Brain microvascular endothelial cell (primary cell): ENCODE measurements around the gene COG1.

Source experiments
- DNase-seq: peaks from one replicate; pipeline ENCODE4 v3.0.0-alpha.2; 2020
- H3K27ac ChIP-seq: fragments of 250-450 bp; sonication (Bioruptor Pico); 2 replicates; pipeline ENCODE4 v1.5.1; 2020; ENCODE audit warnings: mild to moderate bottlenecking, moderate library complexity
- H3K27me3 ChIP-seq: fragments of 250-450 bp; sonication (Bioruptor Pico); replicated peaks from 2 replicates; pipeline ENCODE4 v1.5.1; 2020; ENCODE audit warnings: mild to moderate bottlenecking
- H3K36me3 ChIP-seq: fragments of 250-450 bp; sonication (Bioruptor Pico); replicated peaks from 2 replicates; pipeline ENCODE4 v1.5.1; 2020; ENCODE audit warnings: mild to moderate bottlenecking
- H3K4me3 ChIP-seq: 2 replicates; pipeline ENCODE4 v1.5.1; 2011; ENCODE audit warnings: low read depth, mild to moderate bottlenecking, control low read depth, low read length, moderate library complexity
- in situ Hi-C: cut with HindIII; loops from 2 replicates; pipeline ENCODE4 v1.10.0; 2017; ENCODE audit warnings: low sequenced_read_pairs, low pct_ligation_motif_present
- TF ChIP-seq, protein P1 (sequence below): IDR thresholded peaks from 2 replicates; pipeline ENCODE4 v1.5.1; 2011; ENCODE audit warnings: low read depth, mild to moderate bottlenecking, moderate library complexity, low read length, control low read depth, inconsistent platforms; ENCODE audit errors: missing control alignments

Gene COG1

DNA sequence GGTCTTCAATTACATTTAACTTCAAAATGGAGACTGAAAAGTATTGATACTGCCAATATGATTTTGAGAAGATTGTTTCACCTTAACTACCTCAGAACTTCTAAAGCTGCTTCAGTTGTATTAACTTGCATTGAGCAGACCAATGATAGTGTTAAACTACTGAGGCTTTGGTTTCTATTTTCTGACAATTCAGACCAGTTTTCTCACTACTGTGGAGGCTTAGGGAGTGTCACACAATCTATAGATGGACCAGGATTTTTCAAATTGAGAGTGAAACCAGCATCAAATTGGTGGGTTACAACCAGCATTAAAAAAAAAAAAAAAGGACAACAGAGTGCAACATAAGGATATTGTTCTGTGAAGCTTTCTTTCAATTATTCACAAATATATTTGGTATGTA, 21.2 kb downstream of the COG1 start:
- H3K27me3 ChIP-seq = no peaks in the 10 kb centered on the region
- TF ChIP-seq, protein P1, sequence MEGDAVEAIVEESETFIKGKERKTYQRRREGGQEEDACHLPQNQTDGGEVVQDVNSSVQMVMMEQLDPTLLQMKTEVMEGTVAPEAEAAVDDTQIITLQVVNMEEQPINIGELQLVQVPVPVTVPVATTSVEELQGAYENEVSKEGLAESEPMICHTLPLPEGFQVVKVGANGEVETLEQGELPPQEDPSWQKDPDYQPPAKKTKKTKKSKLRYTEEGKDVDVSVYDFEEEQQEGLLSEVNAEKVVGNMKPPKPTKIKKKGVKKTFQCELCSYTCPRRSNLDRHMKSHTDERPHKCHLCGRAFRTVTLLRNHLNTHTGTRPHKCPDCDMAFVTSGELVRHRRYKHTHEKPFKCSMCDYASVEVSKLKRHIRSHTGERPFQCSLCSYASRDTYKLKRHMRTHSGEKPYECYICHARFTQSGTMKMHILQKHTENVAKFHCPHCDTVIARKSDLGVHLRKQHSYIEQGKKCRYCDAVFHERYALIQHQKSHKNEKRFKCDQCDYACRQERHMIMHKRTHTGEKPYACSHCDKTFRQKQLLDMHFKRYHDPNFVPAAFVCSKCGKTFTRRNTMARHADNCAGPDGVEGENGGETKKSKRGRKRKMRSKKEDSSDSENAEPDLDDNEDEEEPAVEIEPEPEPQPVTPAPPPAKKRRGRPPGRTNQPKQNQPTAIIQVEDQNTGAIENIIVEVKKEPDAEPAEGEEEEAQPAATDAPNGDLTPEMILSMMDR = no peak
- no peak overlapping the region for H3K27ac ChIP-seq
- no peak overlapping the region for H3K4me3 ChIP-seq
- in situ Hi-C loops = no loop called here
- peaks cover 20% of the 10 kb centered on the region for H3K36me3 ChIP-seq
- DNase-seq = no peak

DNA sequence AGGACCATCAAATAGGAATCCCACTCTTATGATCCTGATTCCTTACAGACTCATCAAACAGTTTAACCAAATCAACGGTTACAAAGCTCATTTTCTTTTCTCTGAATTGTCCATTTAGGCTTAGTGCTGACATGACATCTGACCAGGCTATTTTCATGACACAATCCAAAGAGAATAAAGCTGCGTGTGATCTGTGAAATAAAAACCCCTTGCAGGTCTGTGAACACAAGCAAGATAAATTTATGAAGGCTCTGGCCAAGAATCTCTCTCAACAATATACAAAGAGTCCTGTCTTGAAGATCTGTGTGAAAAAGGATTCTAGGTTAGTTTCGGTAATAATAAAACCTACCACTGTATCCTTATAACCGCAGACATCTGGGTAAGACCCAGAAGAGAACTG, 22.0 kb downstream of the COG1 start:
- Histone ChIP-seq H3K27me3 (no peaks in the 10 kb centered on the region), H3K4me3 (no peak overlapping the region), H3K36me3 (peaks cover 12% of the 10 kb centered on the region), H3K27ac (no peak overlapping the region)
- TF ChIP-seq, protein P1 = no peak
- in situ Hi-C loops = no loop called here
- DNase-seq = no peak

DNA sequence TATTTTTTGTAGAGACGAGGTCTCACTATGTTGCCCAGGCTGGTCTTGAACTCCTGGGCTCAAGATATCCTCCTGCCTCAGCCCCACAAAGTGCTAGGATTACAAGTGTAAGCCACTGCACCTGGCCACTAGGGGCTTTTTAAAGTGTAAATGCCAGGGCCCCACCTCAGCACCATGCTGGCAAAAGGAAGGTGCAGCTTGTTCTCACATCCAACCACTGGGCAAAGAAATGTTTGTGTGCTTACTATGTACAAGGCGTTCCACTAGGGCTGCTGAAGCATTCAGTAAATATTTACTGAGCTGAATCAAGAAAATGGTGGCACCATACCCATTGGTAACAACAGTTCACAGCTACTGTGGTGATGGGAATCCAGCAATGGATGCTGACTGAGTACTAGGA, 22.6 kb downstream of the COG1 start:
- TF ChIP-seq, protein P1 = peak; percentile 9
- Histone ChIP-seq H3K27ac (no peak overlapping the region), H3K36me3 (peaks cover 8% of the 10 kb centered on the region), H3K27me3 (no peaks in the 10 kb centered on the region), H3K4me3 (no peak overlapping the region)
- in situ Hi-C loops = no loop called here
- DNase-seq = no peak

DNA sequence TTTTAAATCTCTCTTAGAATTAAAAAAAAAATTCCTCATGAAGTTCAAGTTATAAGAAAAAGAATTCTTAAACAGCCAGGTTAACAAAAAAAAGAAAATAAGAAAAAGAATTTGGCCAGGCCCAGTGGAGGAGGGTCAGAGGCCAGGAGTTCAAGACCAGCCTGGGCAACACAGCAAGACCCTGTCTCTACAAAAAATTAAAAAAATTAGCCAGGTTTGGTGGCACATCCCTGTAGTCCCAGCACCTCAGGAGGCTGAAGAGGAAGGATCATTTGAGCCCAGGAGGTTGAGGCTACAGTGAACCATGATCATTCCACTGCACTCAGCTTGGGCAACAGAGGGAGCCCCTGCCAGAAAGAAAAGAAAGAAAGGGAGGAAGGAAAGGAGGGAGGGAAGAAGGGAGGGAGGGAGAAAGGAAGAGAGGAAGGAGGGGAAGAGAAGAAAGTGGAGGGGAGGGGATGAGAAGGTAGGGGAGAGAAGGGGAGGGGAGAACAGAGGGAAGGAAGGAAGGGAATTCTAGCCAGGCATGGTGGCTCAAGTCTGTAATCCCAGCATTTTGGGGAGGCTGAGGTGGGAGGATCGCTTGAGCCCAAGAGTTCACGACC, 30.9 kb downstream of the COG1 start:
- Histone ChIP-seq H3K36me3 (no peaks in the 10 kb centered on the region), H3K4me3 (no peak overlapping the region), H3K27ac (no peak overlapping the region), H3K27me3 (no peaks in the 10 kb centered on the region)
- no peak for DNase-seq
- TF ChIP-seq, protein P1 = no peak
- in situ Hi-C loops = no loop called here

DNA sequence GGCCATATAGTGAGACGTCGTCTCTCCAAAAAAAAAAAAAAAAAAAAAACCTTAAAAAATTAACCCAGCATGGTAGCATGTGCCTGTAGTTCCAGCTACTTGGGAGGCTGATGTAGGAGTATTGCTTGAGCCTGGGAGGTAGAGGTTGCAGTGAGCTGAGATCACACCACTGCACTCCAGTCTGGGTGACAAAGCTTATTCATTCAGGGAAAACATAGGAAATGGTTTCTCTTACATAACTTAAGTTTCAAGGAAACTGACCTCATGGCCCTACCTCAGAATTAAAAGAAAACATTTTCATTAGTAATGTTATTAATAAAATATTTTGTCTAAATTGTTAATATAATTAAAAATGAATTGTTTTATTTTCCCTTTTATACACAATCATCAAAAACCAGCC, 31.4 kb downstream of the COG1 start:
- Histone ChIP-seq H3K27me3 (no peaks in the 10 kb centered on the region), H3K36me3 (no peaks in the 10 kb centered on the region), H3K4me3 (no peak overlapping the region), H3K27ac (no peak overlapping the region)
- TF ChIP-seq, protein P1 = no peak
- in situ Hi-C loops = no loop called here
- DNase-seq = no peak

DNA sequence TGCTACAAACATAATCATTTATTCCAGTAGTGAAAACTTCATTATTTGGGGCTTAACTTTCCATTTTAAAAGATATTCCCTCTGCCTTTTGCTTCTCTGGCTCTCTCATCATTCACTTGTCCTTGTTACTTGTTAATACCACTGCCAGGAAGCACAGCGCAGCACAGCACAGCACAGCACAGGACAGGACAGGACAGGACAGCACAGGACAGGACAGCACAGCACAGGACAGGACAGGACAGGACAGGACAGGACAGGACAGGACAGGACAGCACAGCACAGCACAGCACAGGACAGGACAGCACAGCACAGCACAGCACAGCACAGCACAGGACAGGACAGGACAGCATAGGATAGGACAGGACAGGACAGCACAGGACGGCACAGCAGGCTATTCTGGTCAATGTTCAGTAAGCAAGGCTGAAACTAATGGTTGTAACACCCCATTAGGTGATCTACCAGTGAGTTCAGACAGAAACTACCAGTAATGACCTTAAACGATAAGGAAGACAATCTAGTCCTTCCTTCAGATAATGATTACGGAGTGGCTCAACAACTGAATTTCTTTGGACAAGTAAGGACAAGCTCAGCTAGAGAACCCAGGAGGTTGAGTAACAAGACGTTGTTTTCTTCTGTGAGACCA, 31.9 kb downstream of the COG1 start:
- H3K27me3 ChIP-seq = no peaks in the 10 kb centered on the region
- no peak overlapping the region for H3K4me3 ChIP-seq
- no peak overlapping the region for H3K27ac ChIP-seq
- in situ Hi-C loops = no loop called here
- TF ChIP-seq, protein P1 = no peak
- no peak for DNase-seq
- no peaks in the 10 kb centered on the region for H3K36me3 ChIP-seq
